PC-3 (cell line): ENCODE results near the gene PTPRD. TPM values are rescaled to one million over a fixed set of nuclear protein-coding genes. Genes with fewer than 3 reads are reported as not detected.

Source experiments
- ATAC-seq: fragments of 200-7000 bp; cut with Tn5 transposase; 2 replicates; pipeline ENCODE4 v1.9.1; 2020; ENCODE audit warnings: mild to moderate bottlenecking, moderate library complexity
- BruUV-seq: library from RNA; stranded (reverse); fragments of 400-500 nt; replicated peaks from 2 replicates; lab custom pipeline; 2021; lab: Mats Ljungman, UMichigan
- CTCF ChIA-PET: fragments of 300-600 bp; sonication (Branson Sonifier 250); formaldehyde crosslinking; loops from one replicate; lab custom pipeline; 2022; ENCODE audit warnings: antibody characterized with exemption; lab: Charles Lee
- POLR2A ChIA-PET: fragments of 300-600 bp; sonication (Branson Sonifier 250); formaldehyde crosslinking; loops from one replicate; lab custom pipeline; 2022; ENCODE audit warnings: antibody characterized with exemption; ENCODE audit not compliant: unreplicated experiment; lab: Charles Lee
- DNase-seq: peaks from one replicate; pipeline ENCODE4 v3.0.0-alpha.2; 2015
- H2AFZ ChIP-seq: fragments of 300-600 bp; sonication (generic); 2 replicates; pipeline ENCODE4 v1.6.0; 2016; ENCODE audit warnings: antibody characterized with exemption, low read length
- H3F3A ChIP-seq: fragments of 300-600 bp; sonication (generic); one replicate; pipeline ENCODE4 v1.6.0; 2017; ENCODE audit warnings: antibody characterized with exemption, low read length, control low read depth, mild to moderate bottlenecking; ENCODE audit not compliant: unreplicated experiment
- H3K27ac ChIP-seq: fragments of 300-600 bp; sonication (generic); 2 replicates; pipeline ENCODE4 v1.5.1; 2016; ENCODE audit warnings: mild to moderate bottlenecking, low read length
- H3K27me3 ChIP-seq: fragments of 300-600 bp; sonication (generic); 2 replicates; pipeline ENCODE4 v1.6.1; 2016; ENCODE audit warnings: low read length, mixed read lengths
- H3K36me3 ChIP-seq: fragments of 300-600 bp; sonication (generic); 2 replicates; pipeline ENCODE4 v1.6.1; 2016; ENCODE audit warnings: low read depth, mixed run types, low read length, mixed read lengths
- H3K4me1 ChIP-seq: fragments of 300-600 bp; sonication (generic); 2 replicates; pipeline ENCODE4 v1.5.1; 2016; ENCODE audit warnings: low read length; ENCODE audit not compliant: insufficient read depth
- H3K4me2 ChIP-seq: fragments of 300-600 bp; sonication (generic); 2 replicates; pipeline ENCODE4 v1.6.0; 2016; ENCODE audit warnings: low read length
- H3K4me3 ChIP-seq: fragments of 300-600 bp; sonication (generic); 2 replicates; pipeline ENCODE4 v1.5.1; 2016; ENCODE audit warnings: mild to moderate bottlenecking, low read length, mixed read lengths
- H3K79me2 ChIP-seq: fragments of 300-600 bp; sonication (generic); 2 replicates; pipeline ENCODE4 v1.6.1; 2017; ENCODE audit warnings: low read length, mixed read lengths
- H3K9ac ChIP-seq: fragments of 300-600 bp; sonication (generic); 2 replicates; pipeline ENCODE4 v1.6.0; 2016; ENCODE audit warnings: mild to moderate bottlenecking, low read length
- H3K9me2 ChIP-seq: fragments of 300-600 bp; sonication (generic); replicated peaks from 2 replicates; pipeline ENCODE4 v1.6.1; 2016; ENCODE audit warnings: mixed run types, low read length, mixed read lengths
- H3K9me3 ChIP-seq: fragments of 300-600 bp; sonication (generic); 2 replicates; pipeline ENCODE4 v1.6.1; 2016; ENCODE audit warnings: low read length, mixed read lengths
- H4K20me1 ChIP-seq: fragments of 300-600 bp; sonication (generic); 2 replicates; pipeline ENCODE4 v1.6.1; 2016; ENCODE audit warnings: low read length, mixed read lengths
- EZH2 ChIP-seq: fragments of 300-600 bp; sonication (generic); IDR thresholded peaks from one replicate; pipeline ENCODE4 v1.6.1; 2017; ENCODE audit warnings: antibody characterized with exemption, mild to moderate bottlenecking, low read length; ENCODE audit not compliant: unreplicated experiment
- EZH2phosphoT487 ChIP-seq: fragments of 300-600 bp; sonication (generic); IDR thresholded peaks from 2 replicates; pipeline ENCODE4 v1.6.1; 2018; ENCODE audit warnings: mild to moderate bottlenecking, antibody characterized with exemption, low read length, borderline replicate concordance
- intact Hi-C: fragments of 100-400 bp; cut with micrococcal nuclease; formaldehyde crosslinking; loops from 2 replicates; pipeline ENCODE4 v1.9.0; 2023
- total RNA-seq: library from RNA; depleted of rRNA; stranded (reverse); fragments of >200 nt; gene quantifications from 2 replicates; pipeline ENCODE4 v1.2.3, GENCODE V29; 2014
- TF ChIP-seq, protein P1 (sequence below): fragments of 300-600 bp; sonication (generic); conservative IDR thresholded peaks from 2 replicates; pipeline ENCODE4 v1.5.1; 2017; ENCODE audit warnings: antibody characterized with exemption, low read depth, mild to moderate bottlenecking, low read length

The PTPRD gene
- total RNA-seq, 1 experiment from 2014 or later = not detected

DNA sequence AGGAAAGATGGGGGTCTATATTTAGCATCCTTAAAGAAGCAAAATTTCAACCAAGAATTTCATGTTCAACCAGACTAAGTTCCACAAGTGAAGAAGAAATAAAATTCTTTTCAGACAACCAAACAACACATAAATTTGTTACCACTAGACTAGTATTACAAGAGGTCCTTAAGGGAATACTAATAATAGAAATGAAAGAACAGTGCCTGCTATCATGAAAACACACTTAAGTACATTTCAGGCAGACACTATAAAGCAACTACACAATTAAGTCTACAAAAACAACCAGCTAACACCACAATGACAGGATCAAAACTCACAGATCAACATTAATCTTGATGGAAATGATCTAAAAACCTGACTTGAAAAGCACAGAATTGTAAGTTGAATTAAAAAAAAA, 477.2 kb downstream of the PTPRD start:
- no peaks in the 10 kb centered on the region for H3K79me2 ChIP-seq
- no peak overlapping the region for H3K27ac ChIP-seq
- H3K9me3 ChIP-seq = no peaks in the 10 kb centered on the region
- no peaks in the 10 kb centered on the region for H3K9me2 ChIP-seq
- ATAC-seq (no peak), DNase-seq (no peak)
- TF ChIP-seq EZH2 (no peak), EZH2phosphoT487 (no peak)
- TF ChIP-seq, protein P1, sequence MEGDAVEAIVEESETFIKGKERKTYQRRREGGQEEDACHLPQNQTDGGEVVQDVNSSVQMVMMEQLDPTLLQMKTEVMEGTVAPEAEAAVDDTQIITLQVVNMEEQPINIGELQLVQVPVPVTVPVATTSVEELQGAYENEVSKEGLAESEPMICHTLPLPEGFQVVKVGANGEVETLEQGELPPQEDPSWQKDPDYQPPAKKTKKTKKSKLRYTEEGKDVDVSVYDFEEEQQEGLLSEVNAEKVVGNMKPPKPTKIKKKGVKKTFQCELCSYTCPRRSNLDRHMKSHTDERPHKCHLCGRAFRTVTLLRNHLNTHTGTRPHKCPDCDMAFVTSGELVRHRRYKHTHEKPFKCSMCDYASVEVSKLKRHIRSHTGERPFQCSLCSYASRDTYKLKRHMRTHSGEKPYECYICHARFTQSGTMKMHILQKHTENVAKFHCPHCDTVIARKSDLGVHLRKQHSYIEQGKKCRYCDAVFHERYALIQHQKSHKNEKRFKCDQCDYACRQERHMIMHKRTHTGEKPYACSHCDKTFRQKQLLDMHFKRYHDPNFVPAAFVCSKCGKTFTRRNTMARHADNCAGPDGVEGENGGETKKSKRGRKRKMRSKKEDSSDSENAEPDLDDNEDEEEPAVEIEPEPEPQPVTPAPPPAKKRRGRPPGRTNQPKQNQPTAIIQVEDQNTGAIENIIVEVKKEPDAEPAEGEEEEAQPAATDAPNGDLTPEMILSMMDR = no peak
- no peaks in the 10 kb centered on the region for H3F3A ChIP-seq
- no peak overlapping the region for H3K4me2 ChIP-seq
- BruUV-seq = no TSS peak
- no peak overlapping the region for H2AFZ ChIP-seq
- ChIA-PET POLR2A (no interaction called here), CTCF (no interaction called here)
- intact Hi-C loops = no loop called here
- no peaks in the 10 kb centered on the region for H4K20me1 ChIP-seq
- H3K36me3 ChIP-seq = no peaks in the 10 kb centered on the region
- H3K9ac ChIP-seq = no peak overlapping the region
- H3K4me1 ChIP-seq = no peaks in the 10 kb centered on the region
- no peak overlapping the region for H3K4me3 ChIP-seq
- H3K27me3 ChIP-seq = no peaks in the 10 kb centered on the region

DNA sequence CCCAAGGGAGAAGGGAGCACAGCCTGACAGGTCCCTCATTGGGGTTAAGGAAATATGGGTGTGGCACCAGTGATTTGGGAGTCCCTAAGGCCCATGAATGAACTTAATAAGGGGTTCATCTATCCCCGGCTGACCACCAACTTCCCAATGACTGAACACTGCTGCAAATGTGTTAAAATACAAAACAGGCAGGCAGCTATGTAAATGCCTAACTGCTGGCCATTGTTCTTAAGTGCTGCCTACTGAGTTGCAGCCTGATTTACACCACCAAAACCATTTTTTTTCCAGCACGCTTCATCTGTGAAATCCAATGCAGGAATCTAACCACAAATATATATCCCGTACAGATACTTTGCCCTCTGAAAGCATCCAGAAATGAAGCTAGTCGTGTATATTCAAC, 478.5 kb downstream of the PTPRD start:
- H3K9ac ChIP-seq = no peak overlapping the region
- no peaks in the 10 kb centered on the region for H3K9me2 ChIP-seq
- no peaks in the 10 kb centered on the region for H3K79me2 ChIP-seq
- no peak for ATAC-seq
- BruUV-seq = no TSS peak
- H3K4me1 ChIP-seq = no peaks in the 10 kb centered on the region
- no peak overlapping the region for H2AFZ ChIP-seq
- no peak overlapping the region for H3K4me2 ChIP-seq
- TF ChIP-seq EZH2 (no peak), EZH2phosphoT487 (no peak)
- TF ChIP-seq, protein P1 = no peak
- DNase-seq = no peak
- CTCF ChIA-PET = no interaction called here
- H3F3A ChIP-seq = no peaks in the 10 kb centered on the region
- no peaks in the 10 kb centered on the region for H3K36me3 ChIP-seq
- no peak overlapping the region for H3K27ac ChIP-seq
- intact Hi-C loops = no loop called here
- H4K20me1 ChIP-seq = no peaks in the 10 kb centered on the region
- H3K4me3 ChIP-seq = no peak overlapping the region
- no peaks in the 10 kb centered on the region for H3K27me3 ChIP-seq
- no peaks in the 10 kb centered on the region for H3K9me3 ChIP-seq
- POLR2A ChIA-PET = no interaction called here

DNA sequence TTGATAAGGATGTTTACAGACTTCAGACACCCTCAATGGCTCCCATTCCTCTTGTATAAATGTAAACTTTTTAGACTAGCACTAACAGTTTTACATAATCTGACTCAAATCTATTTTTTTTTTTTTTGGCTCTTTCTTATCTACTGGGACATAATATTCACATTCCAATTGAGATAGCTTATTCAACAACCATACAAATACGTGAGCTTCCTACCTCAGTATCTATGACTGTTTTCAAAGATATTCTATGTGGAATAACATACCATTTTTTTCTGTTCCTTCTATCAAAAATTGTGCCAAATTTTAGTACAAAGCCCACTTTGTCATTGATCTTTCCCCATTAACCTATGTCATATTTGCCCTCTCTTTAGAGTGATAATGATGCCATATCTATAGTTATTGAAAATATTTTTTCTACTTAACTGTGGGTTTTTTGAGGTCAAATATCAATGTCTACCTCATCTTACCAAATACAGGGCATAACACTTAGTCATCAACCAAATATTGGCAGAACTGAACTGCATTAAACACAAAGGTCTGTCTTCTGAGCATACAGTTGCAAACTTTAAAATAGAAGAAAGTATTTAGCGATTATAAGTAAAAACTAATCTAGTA, 482.6 kb downstream of the PTPRD start:
- Histone ChIP-seq H3F3A (no peaks in the 10 kb centered on the region), H3K27ac (no peak overlapping the region), H3K4me3 (no peak overlapping the region), H3K4me1 (no peaks in the 10 kb centered on the region), H4K20me1 (no peaks in the 10 kb centered on the region), H3K4me2 (no peak overlapping the region), H3K9me3 (no peaks in the 10 kb centered on the region), H3K36me3 (no peaks in the 10 kb centered on the region; the same call in 1 of the 2 replicates), H3K79me2 (no peaks in the 10 kb centered on the region), H3K9me2 (no peaks in the 10 kb centered on the region), H3K9ac (no peak overlapping the region), H3K27me3 (no peaks in the 10 kb centered on the region), H2AFZ (no peak overlapping the region)
- no TSS peak for BruUV-seq
- DNase-seq = no peak
- TF ChIP-seq, protein P1 = no peak
- TF ChIP-seq EZH2 (no peak), EZH2phosphoT487 (no peak)
- intact Hi-C loops = no loop called here
- POLR2A ChIA-PET = no interaction called here
- CTCF ChIA-PET = no interaction called here
- no peak; the same call in 1 of the 2 replicates for ATAC-seq
